Tongue (tissue), 3 donors: ENCODE data around the gene PGAP3. TPM values are rescaled to one million over a fixed set of nuclear protein-coding genes. Genes with fewer than 3 reads are reported as not detected.

ENCODE experiments used
- DNase-seq: peaks from one replicate; pipeline ENCODE4 v3.0.0-alpha.2; 2015
- small RNA-seq: library from RNA; depleted of rRNA; stranded (forward); fragments of <200 nt; gene quantifications from one replicate; pipeline ENCODE3, GENCODE V24; 2014; ENCODE audit warnings: low replicate concordance
- total RNA-seq: library from RNA; depleted of rRNA; stranded (reverse); fragments of >200 nt; gene quantifications from one replicate; pipeline ENCODE4 v1.2.3, GENCODE V29; 2014

The PGAP3 gene
- total RNA-seq, 1 donor from 2014 or later: 11.2 TPM

DNA sequence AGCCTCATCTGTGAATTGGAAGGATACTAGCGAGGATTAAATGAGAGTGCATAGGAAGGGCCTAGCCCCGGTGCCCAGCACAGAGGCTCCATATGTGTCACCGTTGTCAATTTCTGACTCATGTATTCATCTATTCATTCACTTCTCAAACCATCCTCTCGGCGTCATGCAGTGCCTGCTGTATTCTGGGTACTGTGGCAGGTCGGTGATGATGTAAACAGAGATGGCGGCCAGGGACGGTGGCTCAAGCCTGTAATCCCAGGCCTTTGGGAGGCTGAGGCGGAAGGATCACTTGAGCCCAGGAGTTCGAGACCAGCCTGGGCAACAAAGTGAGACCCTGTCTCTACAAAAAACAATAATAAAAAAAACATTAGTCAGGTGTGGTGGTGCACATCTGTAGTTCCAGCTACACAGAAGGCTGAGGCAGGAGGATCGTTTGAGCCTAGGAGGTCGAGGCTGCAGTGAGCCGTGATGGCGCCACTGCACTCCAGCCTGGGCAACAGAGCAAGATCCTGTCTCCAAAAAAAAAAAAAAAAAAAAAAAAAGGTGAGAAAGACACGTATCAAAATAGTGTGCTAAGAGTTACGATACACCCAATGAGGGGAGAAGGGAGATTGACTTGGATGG, 65.4 kb downstream of the PGAP3 start:
- no peak for DNase-seq

- peak; percentile 95 for DNase-seq
Measured at GRCh38 chr17:39621523-39622379, 66.1 kb downstream of the PGAP3 start.

Small RNAs within 50 kb of the gene (small RNA-seq; reads per million reads assigned to genes)
- gene MIR4728: 0.24 reads per million, percentile 40 among the genes with 10 or more reads in this experiment

Other genes starting within 250 kb of the PGAP3 start
- 20.6 TPM for gene MED1, start 236.8 kb downstream of the PGAP3 start, total RNA-seq
- gene CDK12, start 226.6 kb downstream of the PGAP3 start, total RNA-seq: 28.2 TPM
- not detected for gene NEUROD2, start 80.1 kb downstream of the PGAP3 start, total RNA-seq
- gene PPP1R1B, start 61.1 kb downstream of the PGAP3 start, total RNA-seq: 7.1 TPM
- gene STARD3, start 50.9 kb downstream of the PGAP3 start, total RNA-seq: 15.2 TPM
- gene TCAP, start 22.7 kb downstream of the PGAP3 start, total RNA-seq: 608 TPM
- gene PNMT, start 19.6 kb downstream of the PGAP3 start, total RNA-seq: 2.4 TPM
- gene ERBB2, start 12.0 kb upstream of the PGAP3 start, total RNA-seq: 97.8 TPM
- 8.7 TPM for gene MIEN1, start 42.5 kb upstream of the PGAP3 start, total RNA-seq
- gene GRB7, start 49.9 kb upstream of the PGAP3 start, total RNA-seq: 11.4 TPM
- 0.51 TPM for gene IKZF3, start 176.3 kb upstream of the PGAP3 start, total RNA-seq
- gene ZPBP2, start 180.1 kb upstream of the PGAP3 start, total RNA-seq: not detected
- gene GSDMB, start 230.6 kb upstream of the PGAP3 start, total RNA-seq: 8.2 TPM
- gene ORMDL3, start 239.5 kb upstream of the PGAP3 start, total RNA-seq: 38.1 TPM
- gene LRRC3C, start 239.7 kb upstream of the PGAP3 start, total RNA-seq: not detected